Keratinocyte (primary cell): ENCODE data around the gene IRX4. TPM values are rescaled to one million over a fixed set of nuclear protein-coding genes. Genes with fewer than 3 reads are reported as not detected.

ENCODE experiments used
- DNase-seq: peaks from one replicate; pipeline ENCODE4 v3.0.0-alpha.2; 2011; ENCODE audit warnings: low read depth, missing footprints, low spot score
- FAIRE-seq: peaks from 2 replicates; lab custom pipeline; 2011; peaks lifted over from hg19 to GRCh38; lab: Jason Lieb, UNC
- H2AFZ ChIP-seq: 2 replicates; pipeline ENCODE4 v1.6.0; 2012; ENCODE audit warnings: low read length, control low read depth, inconsistent platforms; ENCODE audit not compliant: control insufficient read depth
- H3K27ac ChIP-seq: 2 replicates; pipeline ENCODE4 v1.5.1; 2011; ENCODE audit warnings: low read length; ENCODE audit not compliant: control insufficient read depth, insufficient read depth
- H3K27me3 ChIP-seq: 3 replicates; pipeline ENCODE4 v1.6.0; 2011; ENCODE audit warnings: low read length; ENCODE audit not compliant: control insufficient read depth, insufficient read depth; ENCODE audit errors: extremely low read depth
- H3K36me3 ChIP-seq, 2 experiments: 2 replicates in 1 of 2; 3 replicates in 1 of 2; pipeline ENCODE4 v1.5.1; 2011; ENCODE audit warnings: low read length in 2 of 2, mild to moderate bottlenecking in 1 of 2; ENCODE audit not compliant: control insufficient read depth in 2 of 2, insufficient read depth in 2 of 2; ENCODE audit errors: extremely low read depth in 1 of 2
- H3K4me1 ChIP-seq: 3 replicates; pipeline ENCODE4 v1.5.1; 2011; ENCODE audit warnings: low read length; ENCODE audit not compliant: control insufficient read depth, insufficient read depth; ENCODE audit errors: extremely low read depth
- H3K4me2 ChIP-seq: 3 replicates; pipeline ENCODE4 v1.6.0; 2011; ENCODE audit warnings: low read depth, low read length; ENCODE audit not compliant: control insufficient read depth, insufficient read depth; ENCODE audit errors: extremely low read depth
- H3K4me3 ChIP-seq, 3 experiments: fragments of 200-600 bp in 1 of 3; sonication (generic) in 1 of 3; 2 replicates in 2 of 3; 3 replicates in 1 of 3; pipeline ENCODE4 v1.5.1; 2011 to 2016; ENCODE audit warnings: low read length in 3 of 3, mild to moderate bottlenecking in 3 of 3, control low read depth in 2 of 3, inconsistent platforms in 1 of 3, low read depth in 1 of 3, mixed read lengths in 1 of 3, mixed run types in 1 of 3, moderate library complexity in 1 of 3; ENCODE audit not compliant: control insufficient read depth in 2 of 3, insufficient read depth in 2 of 3; ENCODE audit errors: extremely low read depth in 1 of 3
- H3K79me2 ChIP-seq: 2 replicates; pipeline ENCODE4 v1.6.0; 2012; ENCODE audit warnings: low read length; ENCODE audit not compliant: control insufficient read depth, insufficient read depth
- H3K9ac ChIP-seq: 3 replicates; pipeline ENCODE4 v1.6.0; 2011; ENCODE audit warnings: low read length; ENCODE audit not compliant: control insufficient read depth, insufficient read depth; ENCODE audit errors: extremely low read depth
- H3K9me1 ChIP-seq: 3 replicates; pipeline ENCODE4 v1.6.0; 2011; ENCODE audit warnings: low read length; ENCODE audit not compliant: control insufficient read depth, insufficient read depth; ENCODE audit errors: extremely low read depth
- H3K9me3 ChIP-seq: 2 replicates; pipeline ENCODE4 v1.5.1; 2012; ENCODE audit warnings: low read depth, low read length; ENCODE audit not compliant: control insufficient read depth
- H4K20me1 ChIP-seq: 3 replicates; pipeline ENCODE4 v1.6.0; 2011; ENCODE audit warnings: low read length; ENCODE audit not compliant: control insufficient read depth, insufficient read depth; ENCODE audit errors: extremely low read depth
- CTCF ChIP-seq, 3 experiments: IDR thresholded peaks in 1 of 3; conservative IDR thresholded peaks in 1 of 3; optimal IDR thresholded peaks in 1 of 3; 2 replicates in 2 of 3; 3 replicates in 1 of 3; pipeline versions ENCODE3 to v1.5.1; 2011; ENCODE audit warnings: low read length in 3 of 3, mild to moderate bottlenecking in 3 of 3, moderate library complexity in 2 of 3, control low read depth in 1 of 3, inconsistent platforms in 1 of 3; ENCODE audit not compliant: insufficient read depth in 2 of 3; ENCODE audit errors: extremely low read depth in 1 of 3
- EZH2 ChIP-seq: IDR thresholded peaks from one replicate; pipeline ENCODE4 v1.6.1; 2012; ENCODE audit warnings: inconsistent platforms, mild to moderate bottlenecking, low read length, moderate library complexity
- dilution Hi-C: fragments of 300-500 bp; cut with MboI; formaldehyde crosslinking; loops from one replicate; pipeline ENCODE4 v1.7.0; 2020; ENCODE audit warnings: low sequenced_read_pairs; ENCODE audit not compliant: extremely low pct_ligation_motif_present
- polyA plus RNA-seq, 5 experiments: library from polyadenylated mRNA; depleted of rRNA in 3 of 5; stranded (reverse) in 3 of 5; stranded (forward) in 1 of 5; unstranded in 1 of 5; fragments of >200 nt; gene quantifications; 1 replicate in 1 of 5; 2 replicates in 3 of 5; 3 replicates in 1 of 5; pipeline versions ENCODE4 v1.2.1 to v1.2.3, GENCODE V29; 2011 to 2012; ENCODE audit warnings: missing spikeins in 2 of 5, low read depth in 1 of 5, low replicate concordance in 1 of 5

IRX4 gene
- polyA plus RNA-seq, 1 donor (not counting 4 experiments of a cell fraction or from before 2014, with no cell fraction given) = 18.2 TPM

- Histone ChIP-seq H3K9me3 (peaks cover 2% of the 10 kb centered on the region), H3K36me3 (peaks cover 8% of the 10 kb centered on the region in 2 experiments), H3K9me1 (no peaks in the 10 kb centered on the region), H2AFZ (no peak overlapping the region), H3K4me3 (no peak overlapping the region), H4K20me1 (no peaks in the 10 kb centered on the region), H3K27me3 (no peaks in the 10 kb centered on the region), H3K9ac (no peak overlapping the region), H3K4me1 (no peaks in the 10 kb centered on the region), H3K79me2 (no peaks in the 10 kb centered on the region), H3K4me2 (no peak overlapping the region), H3K27ac (no peak overlapping the region)
- FAIRE-seq = no peak
- no peak for DNase-seq
- dilution Hi-C loops = no loop called here
- TF ChIP-seq CTCF (optimal IDR thresholded peaks at IDR 0.05 in 1 of 3, IDR thresholded peaks at IDR 0.05 in 1 of 3, conservative IDR thresholded peaks at IDR 0.05 in 1 of 3; ENCODE audit: extremely low read depth in 1 of 3, insufficient read depth in 2 of 3, low read length in 3 of 3) (no peak), EZH2 (no peak)
These were observed 8.4 kb downstream of the IRX4 start for GRCh38 chr5:1874348-1874747.

- Histone ChIP-seq H3K27ac (no peak overlapping the region), H3K79me2 (no peaks in the 10 kb centered on the region), H3K4me2 (no peak overlapping the region), H4K20me1 (no peaks in the 10 kb centered on the region), H2AFZ (no peak overlapping the region), H3K27me3 (peaks cover 4% of the 10 kb centered on the region), H3K4me3 (no peak overlapping the region), H3K36me3 (peaks cover 3 to 6% of the 10 kb centered on the region in 2 experiments), H3K9me3 (peaks cover 2% of the 10 kb centered on the region), H3K9ac (no peak overlapping the region), H3K9me1 (no peaks in the 10 kb centered on the region), H3K4me1 (no peaks in the 10 kb centered on the region)
- dilution Hi-C loops = no loop called here
- no peak for DNase-seq
- TF ChIP-seq CTCF (optimal IDR thresholded peaks at IDR 0.05 in 1 of 3, IDR thresholded peaks at IDR 0.05 in 1 of 3, conservative IDR thresholded peaks at IDR 0.05 in 1 of 3; ENCODE audit: extremely low read depth in 1 of 3, insufficient read depth in 2 of 3, low read length in 3 of 3) (no peak), EZH2 (no peak)
- no peak for FAIRE-seq
These were observed 9.3 kb downstream of the IRX4 start for GRCh38 chr5:1873243-1873959.
